OCI-M2 (cell line): ENCODE results near the gene SRRM4.
"Not testable (repeated sequence)": the region's sequence is repeated elsewhere in the genome, so short reads cannot be mapped to it uniquely, and the experiment has no call there.

ENCODE experiments used
- DNase-seq: peaks from one replicate; lab custom pipeline; 2025; ENCODE audit not compliant: unreplicated experiment; lab: John Stamatoyannopoulos, UW

The SRRM4 gene

DNA sequence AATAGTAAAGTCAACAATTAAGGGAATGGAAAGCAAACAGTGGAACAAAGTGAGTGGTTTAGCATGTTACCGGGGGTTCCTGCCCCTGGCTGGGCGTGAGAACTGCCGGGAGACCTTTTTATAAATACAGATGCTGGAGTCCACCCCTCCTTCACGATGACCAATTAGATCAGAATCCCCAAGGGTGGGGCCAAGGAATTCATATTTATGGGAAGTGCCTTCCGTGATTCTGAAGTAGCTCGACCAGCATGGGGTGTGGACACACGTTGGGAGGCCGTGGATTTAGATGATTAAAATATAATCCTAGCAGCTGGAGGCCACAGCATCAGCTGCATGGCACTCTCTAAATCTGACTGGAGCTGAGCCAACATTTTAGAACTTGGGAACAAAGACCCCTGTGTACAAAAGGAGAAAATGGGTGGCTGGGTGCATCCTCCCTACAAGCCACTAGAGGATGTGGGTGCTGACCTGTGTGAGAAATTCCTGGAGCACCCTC is 87.9 kb downstream of the SRRM4 start:
- DNase-seq, result no peak

DNA sequence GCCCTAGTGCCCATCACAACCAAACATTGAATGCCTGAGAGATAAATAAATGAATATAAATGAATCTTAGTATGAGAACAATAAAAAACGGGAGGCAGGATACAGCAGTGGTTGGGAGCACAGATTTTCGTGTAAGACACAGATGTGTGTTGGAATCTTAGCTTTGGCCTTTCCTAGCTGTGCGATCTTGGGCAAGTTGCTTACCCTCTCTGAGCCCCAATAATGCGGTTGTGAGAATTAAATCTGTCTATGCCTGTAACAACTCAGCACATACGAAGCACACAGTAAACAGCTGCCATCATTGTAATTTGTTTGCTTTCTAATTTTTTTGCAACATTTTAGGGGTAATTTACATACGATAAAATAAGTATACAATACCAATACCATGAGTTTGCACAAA is 89.8 kb downstream of the SRRM4 start:
- no peak for DNase-seq

DNA sequence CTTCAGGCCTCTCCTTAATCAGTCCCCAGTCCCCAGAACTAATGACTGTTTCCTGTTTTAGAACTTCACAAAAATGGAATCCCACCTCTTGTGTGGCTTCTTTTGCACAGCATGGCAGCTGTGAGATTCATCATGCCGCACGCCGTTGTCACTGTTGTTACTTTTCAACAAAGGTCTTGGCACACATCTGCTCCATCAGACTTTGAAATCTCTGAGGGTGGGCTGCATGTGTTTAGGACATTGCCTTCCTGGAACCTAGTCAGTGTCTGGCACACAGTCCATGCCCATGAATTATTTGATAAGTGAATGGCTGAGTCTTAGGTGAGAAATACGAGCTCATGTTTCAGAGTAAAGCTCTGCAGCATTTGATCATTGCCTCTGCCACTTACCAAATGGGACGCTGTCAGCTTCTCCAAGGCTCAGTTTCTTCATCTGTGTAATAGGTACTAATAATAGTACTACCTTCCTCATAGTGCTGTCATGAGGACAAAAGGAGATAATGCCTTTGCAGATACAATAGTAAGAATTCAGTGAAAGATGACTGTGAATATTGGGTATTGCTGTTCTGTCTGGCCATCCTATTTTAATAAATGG is 90.4 kb downstream of the SRRM4 start:
- DNase-seq, result no peak

DNA sequence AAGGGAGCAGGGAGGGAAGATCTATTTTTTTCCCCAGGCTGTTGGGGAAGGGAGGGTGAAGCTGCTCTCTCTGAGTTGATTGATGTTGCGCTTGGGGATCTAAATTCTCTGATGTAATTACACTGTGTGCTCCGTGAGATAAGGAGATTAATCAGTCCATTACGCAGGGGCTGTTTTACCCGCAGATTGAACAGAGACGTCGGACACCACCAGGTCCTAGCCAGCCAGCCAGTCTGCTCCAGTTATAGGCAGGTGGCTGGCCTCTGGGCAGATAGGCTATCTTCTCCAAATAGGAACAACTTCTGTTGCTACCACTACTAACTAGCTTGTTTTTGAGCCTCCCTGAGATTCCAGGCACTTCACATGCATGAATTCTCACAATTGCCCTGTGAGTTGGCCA is 91.1 kb downstream of the SRRM4 start:
- no peak for DNase-seq

DNA sequence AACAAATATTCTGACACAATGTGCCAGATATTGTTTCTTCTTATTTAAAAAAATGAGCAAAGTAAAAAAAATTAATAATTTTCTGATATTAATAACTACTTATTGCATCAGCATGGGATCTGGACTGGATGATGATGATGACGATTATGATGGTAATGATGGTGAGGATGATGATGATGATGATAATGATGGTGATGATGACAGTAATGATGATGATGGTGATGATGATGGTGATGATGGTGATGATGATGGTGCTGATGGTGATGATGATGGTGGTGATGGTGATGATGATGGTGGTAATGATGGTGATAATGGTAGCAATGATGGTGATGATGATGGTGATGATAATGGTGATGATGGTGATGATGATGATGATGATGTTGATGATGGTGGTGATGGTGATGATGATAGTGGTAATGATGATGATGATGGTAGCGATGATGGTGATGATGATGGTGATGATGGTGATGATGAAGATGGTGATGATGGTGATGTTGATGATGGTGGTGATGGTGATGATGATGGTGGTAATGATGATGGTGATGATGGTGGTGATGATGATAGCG is 94.0 kb downstream of the SRRM4 start:
- no peak for DNase-seq

DNA sequence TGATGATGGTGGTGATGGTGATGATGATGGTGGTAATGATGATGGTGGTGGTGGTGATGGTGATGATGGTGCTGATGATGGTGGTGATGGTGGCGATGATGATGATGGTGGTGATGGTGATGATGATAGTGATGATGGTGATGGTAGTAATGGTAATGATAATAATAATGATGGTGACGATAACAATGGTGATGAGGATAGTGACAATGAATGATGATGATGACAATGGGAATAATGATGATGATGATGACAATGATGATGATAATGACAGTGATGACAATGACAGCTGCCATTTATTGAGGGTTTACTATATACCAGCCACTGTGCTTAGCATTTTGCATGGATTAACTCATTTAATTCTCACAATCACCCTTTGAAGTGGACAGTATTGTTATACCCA is 94.6 kb downstream of the SRRM4 start:
- DNase-seq, result no peak

DNA sequence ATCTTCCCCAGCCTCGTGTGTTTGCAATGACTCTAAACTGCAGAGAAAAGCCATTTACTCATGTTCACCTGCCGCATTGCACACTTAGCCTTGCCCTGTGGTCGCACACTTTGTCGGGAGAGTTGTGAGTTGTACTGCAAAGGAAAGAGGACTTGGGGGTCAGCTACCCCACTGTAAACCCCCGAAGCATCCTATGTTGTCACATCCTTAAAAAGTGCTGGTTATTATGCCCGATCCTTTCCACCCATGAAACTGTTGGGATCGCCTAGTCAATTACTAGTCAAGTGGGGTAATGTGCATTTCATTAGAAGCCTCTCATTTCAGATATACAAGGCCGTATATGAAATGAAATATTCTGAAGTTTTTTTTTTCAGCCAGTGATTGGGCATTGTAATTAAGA is 98.2 kb downstream of the SRRM4 start:
- no peak for DNase-seq

DNA sequence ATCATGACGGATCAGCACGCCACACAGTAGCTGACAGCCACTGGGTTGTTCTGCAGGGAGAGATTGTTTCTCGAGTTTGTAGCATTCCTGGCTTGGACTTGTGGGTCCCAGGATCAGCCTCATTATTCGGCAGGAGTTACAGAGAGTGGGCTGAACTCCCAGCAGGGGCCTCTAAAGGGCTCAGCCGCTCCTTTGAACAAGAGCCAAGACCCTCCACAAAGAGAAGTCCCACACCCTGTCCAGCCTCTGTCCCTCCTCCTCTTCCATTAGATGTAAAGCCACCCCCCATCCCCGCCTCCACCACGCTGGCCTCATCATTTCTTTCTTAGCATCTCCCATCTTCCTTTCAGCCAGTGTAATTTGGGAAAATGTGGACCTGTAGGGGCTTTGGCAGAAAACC is 100.7 kb downstream of the SRRM4 start:
- no peak for DNase-seq

DNA sequence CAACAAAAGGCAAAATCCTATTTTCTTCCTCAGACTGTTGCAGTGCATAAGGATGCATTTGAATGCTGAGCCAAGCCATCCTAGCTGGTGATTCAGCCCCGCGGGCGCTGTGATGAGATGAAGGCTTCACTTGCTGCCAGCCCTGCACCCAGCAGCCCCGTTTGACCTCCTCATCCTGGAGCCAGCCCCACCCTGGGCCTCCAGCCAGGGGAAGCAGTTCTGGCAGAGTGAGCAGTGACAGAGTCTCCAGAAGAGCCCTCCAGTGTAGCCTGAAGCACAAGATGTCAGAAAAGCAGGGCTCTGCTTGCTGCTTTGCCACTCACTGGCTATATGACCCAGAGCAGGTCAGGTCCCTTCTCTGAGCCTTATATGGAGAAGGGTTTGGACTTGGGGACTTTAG is 101.2 kb downstream of the SRRM4 start:
- DNase-seq, result no peak

DNA sequence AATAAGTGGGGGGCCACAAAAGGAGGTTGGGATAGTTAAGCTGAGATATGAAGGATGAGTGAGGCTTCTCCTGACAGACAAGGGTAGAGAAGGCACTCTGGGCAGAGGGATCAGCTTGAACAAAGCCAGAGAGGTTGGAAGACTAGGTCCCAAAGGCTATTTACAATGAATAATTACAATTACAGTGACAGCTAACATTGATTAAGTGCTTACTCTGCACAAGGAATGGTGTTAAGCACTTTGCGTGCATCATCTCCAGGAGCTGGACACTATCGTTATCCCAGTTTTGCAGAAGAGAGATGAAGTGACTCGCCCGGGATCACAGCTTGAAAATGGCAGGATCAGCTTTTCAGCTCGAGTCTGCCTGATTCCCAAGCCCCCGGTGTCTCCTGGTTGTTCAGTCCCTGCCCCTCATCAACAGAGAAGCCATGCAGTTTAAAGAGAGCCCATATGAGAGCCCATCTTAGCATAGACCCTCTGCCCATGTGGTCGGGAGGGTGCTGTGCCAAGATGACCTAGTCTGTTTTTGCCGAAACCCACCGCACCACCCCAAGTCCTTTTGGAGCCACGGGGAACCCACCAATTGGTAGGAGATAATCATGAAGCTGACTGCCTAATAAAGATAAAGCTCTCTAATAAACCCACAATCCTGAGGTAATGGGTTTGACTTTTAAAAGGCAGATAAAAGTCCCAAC is 107.5 kb downstream of the SRRM4 start:
- DNase-seq, result no peak

DNA sequence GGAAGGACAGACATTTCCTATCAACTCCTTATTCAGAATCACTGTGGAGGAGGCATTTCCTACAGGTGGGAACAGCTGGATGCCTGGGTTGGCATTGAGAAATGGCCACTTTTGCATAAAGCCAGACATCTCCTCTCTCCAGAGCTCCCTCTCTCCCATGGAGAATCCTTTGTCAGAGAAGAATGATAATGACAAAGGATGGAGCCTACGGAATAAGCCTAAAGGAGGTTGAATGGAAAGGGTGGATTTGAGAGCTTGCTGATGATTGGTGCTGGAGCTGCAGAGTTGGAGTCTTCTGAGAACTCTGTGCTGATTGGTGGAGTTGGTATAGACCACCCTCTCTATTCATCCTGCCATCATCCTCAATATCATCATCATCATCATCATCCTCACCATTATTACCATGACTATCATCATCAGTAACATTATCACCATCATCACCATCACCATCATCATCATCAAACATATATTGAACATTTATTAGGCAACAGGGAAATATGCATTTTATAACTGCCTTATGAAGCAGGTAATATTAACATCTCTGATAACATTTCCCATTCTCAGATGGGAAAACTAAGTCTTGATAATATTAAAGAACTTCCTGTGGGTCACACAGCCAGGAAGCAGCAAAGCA is 108.2 kb downstream of the SRRM4 start:
- no peak for DNase-seq

DNA sequence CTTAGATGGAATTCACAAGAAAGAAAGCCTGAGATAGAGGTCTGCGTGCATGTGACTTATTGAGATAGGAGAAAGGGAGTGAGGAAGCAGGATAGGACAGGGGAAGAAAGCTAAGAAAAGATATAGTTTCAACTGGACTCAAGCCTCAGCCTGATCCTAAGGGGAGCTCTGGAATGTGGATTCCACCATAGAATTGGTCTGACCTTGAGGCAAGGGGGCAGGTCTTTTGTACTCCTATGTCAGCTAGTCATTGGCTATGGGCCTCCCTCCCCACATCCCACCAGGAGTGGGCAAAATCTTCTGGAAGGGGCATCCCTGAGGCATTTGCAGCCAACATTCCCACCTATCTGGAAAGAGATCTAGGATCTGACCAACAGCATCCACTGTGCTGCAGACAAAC is 108.9 kb downstream of the SRRM4 start:
- no peak for DNase-seq

DNA sequence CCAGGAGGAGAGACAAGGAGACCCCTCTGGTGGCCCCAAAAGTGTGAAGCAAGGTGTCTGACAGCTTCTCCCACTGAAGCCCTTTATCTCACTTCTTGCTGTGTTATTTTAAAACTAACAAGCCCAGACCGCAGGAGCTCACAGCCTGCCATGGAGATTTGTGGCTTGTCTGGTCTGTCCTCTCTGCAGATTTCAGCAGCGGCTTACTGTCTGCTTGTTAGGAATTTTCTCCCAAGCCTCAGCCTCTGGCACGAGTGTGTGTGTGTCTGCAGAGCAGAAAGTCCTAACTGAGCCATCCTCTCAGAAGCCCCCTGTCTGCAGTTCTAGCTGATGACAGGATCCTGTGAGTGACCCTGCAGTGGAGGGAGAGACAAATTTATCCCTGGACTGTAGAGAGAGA is 109.5 kb downstream of the SRRM4 start:
- DNase-seq, result no peak

DNA sequence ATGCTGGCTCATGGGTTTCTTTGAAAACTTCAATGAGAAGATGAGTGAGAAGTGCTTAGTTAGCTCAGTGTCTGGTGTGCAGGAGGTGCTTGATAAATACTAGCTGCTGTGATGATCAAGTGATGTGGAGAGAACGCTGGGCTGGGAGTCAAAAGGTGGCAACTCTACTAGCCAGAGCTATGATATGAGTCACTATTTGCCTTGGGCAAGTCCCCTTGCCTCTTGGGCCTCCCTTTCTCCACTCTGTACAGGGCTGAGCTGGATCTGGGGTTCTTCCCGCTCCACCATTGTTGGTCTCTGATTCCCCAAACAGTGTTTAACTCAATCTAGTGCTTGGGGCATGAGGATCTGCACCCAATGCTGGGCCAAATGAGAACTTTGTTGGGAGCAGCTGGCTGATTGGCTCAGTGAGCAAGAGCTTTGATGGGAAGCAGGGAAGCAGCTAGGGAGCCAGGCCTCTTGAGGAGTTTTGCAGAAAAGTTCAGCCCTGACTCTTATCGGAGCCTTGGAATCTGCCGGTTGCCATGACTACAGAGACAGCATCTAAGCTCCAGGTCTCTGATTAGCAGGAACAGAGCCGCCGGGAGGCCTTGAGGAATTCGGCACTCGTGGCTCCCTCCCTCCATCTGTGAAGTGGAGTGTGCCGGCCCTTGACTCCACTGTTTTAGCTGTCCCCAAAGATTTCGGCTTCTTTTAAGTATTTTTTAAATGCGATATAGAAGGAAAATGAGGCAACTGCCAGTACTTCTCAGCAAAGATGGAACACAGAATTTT is 115.3 kb downstream of the SRRM4 start:
- DNase-seq, result no peak

DNA sequence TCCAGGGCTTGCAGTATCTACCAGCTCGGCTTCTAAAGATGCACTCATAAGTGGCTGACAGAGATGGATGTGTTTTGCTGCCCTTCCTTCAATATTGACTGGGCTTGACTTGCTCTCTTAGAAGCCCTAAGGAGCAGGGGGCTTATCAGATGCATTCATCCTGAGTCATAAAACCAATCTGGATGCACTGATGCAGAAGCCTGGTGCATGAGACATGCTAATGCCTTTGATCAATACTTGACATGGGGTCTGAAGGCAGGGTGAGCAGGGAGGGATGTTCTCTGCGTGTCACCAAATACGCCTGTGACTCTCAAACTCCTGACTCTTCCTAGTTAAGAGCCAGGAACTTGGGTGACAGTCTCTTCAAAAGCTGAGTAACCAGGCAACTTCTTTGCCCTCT is 119.6 kb downstream of the SRRM4 start:
- no peak for DNase-seq

DNA sequence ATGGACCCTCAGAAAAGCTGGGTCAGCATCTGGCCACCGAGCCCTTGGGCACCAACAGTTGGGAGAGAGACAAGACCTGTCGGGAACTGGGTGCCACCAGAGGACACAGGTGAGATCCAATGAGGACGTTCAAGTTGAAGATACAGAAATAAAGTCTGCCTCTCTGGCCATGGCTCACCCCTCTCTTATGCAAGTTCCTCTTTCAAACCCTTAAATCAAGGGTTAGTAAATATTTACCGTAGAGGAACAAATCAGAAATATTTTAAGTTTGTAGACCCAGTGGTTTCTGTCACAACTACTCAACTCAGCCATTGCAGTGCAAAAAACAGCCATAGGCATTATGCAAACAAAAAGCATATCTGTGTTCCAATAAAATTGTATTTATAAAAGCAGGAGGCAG is 120.9 kb downstream of the SRRM4 start:
- no peak for DNase-seq

DNA sequence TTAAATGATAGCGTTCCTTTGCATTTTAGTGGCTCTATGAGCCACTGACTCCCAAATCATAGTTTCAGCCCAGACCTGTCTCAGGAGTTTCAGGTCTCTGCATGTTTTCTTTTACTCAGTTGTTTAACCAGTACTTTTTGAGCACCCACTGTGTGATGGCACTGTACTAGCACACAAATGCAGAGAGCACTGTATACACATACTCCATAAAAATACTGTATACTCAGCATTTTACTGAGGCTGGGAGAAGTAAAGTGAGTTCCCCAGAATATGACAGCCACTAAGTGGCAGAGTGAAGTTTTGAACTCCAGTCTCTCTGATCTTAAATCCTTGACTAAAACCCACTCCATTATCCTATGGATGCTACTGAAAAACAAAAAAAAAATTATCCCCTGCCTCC is 121.4 kb downstream of the SRRM4 start:
- no peak for DNase-seq

DNA sequence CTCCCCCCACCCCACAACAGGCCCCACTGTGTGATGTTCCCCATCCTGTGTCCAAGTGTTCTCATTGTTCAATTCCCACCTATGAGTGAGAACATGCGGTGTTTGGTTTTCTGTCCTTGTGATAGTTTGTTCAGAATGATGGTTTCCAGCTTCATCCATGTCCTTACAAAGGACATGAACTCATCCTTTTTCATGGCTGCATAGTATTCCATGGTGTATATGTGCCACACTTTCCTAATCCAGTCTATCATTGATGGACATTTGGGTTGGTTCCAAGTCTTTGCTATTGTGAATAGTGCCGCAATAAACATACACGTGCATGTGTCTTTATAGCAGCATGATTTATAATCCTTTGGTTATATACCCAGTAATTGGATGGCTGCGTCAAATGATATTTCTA is 123.6 kb downstream of the SRRM4 start:
- not testable (repeated sequence) for DNase-seq

DNA sequence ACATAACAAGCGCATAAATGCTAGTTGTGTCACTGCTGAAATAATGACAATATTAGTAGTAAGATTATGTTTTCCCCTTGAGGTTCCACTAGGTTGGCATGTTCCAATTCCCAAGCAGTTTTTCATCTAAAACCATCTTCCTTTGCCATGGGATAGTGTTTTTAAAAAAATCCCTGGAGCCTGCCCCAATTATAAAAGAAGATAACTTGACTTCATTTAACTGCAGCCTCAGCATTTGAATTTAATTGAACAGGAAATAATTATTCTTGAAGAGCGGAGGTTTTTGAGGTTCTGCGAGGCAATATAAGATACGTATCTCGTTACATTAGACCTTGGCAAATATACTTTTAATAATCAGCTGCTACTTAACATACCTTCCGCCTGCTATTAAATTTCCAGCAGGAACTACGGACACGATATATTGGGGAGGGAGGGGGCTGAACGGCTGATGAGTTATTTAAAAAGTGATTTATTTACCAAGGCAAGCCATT is 132.2 kb downstream of the SRRM4 start:
- no peak for DNase-seq

DNA sequence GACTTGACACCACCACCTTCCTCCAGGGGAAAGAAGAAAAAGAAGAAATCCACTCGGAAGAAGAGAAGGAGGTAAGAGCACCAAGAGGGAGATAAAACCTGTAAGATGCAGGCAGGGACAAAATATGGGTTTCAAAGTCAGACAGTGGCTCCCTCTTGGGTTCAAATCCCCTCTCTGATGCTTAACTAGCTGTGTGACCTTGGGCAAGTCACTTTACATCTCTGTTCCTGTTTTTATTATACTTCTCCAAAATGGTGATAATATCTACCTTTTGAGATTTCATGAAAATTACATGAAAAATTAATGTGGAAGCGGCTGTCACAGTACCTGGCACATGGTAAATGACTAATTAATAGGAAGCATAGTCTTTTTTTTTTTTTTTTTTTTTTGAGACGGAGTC is 133.0 kb downstream of the SRRM4 start:
- no peak for DNase-seq

DNA sequence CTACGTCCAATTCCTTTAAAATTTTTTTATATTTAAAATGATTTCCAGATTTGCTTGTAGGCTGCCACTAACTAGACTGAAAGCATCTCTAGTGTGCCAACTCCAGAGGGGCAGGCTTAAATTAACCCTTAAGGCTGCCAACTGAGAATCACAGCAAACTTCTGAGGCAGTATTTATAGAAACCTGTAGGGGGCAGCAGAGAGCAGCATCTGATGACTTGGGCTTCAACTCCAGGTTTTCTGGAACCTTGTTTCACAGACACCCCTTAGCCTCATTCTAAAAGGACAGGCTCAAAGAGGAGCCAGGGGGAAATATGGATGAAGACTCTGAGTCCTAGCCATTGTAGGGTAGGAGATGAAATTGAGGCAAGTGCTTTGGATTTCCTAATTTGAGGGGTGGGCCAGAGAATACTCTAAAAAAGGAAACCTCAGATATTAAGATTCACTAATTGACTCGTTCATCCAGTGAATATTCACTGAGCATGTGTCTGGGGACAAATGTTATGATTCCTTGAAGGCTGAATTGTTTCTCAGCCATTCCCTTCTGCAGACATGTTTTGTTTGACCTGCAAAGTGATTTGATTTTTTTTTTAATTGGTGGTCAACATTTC is 134.1 kb downstream of the SRRM4 start:
- DNase-seq, result peak; percentile 4
